ENCODE data around the gene STAP2.
"Not testable (repeated sequence)": the region's sequence is repeated elsewhere in the genome, so short reads cannot be mapped to it uniquely, and the experiment has no call there.

STAP2 gene

DNA sequence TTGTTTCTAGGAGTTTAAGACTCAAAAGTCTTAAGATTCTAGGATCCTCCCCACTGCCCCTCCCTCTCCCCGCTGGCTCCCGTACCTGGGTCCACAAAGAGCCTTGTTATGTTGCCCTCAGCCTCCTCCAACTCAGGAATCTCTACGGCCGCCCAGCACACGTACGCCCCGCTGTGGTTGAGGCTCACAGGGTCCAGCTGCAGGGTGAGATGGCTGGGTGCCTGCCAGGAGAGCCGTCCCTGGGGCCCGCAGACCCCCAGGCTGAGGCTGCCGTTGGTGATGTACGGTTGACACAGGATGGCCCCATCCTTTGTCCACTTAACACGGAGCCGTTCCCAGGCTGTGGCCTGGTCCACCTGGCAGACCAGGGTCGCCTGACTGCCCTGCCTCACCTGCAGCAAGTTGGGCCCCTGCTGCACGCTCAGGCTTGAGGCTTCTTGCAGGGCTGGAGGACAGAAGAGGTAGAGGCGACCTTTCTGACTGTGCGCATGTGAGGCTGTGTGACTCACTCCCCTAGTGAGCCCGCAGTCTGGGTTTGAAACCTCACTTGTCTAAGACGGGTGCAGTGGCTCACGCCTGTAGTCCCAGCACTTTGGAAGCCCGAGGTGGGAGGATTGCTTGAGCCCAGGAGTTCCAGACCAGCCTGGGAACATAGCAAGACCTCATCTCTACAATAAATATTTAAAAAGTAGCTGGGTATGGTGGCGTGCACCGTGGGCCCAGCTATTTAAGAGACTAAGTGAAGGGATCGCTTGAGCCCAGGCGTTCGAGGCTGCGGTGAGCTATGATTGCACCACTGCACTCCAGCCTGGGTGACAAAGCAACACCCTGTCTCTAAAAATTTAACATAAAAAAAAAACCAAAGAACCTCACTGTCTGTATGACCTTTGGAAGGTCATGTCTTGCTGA, 40.5 kb downstream of the STAP2 start:
- DNase-seq (ENCODE audit: low read depth): no peak

DNA sequence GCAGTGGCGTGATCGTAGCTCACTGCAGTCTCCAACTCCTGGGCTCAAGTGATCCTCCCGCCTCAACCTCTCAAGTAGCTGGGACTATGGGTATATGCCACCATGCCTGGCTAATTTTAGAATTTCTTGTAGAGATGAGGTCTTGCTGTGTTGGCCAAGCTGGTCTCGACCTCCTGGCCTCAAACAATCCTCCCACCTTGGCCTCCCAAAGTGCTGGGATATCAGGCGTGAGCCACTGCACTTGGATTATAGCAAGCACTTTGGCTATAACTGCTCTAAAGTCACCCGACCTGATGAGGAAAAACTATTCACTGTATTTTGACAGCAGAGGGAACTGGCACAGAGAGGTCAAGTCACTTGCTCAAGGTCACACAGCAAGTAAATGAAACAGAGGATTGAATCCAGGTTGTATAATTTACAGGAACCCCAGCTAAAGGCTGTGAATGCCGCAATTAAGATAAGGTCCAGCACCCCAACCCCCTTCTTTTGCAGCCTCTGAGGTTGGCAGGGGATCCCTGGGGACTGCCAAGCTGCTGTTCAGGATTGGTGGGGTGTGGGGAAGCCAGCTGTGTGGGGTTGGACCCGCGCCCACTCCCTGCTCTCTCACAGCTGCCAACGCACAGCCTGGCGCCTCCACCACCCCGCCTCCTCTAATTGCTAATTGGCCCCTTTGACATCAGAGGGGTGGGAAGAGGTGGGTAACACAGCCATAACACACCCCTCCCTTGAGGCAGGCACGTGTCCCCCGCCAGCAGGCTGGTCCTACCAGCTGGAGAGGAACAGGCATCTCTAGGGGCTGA, 42.5 kb downstream of the STAP2 start:
- DNase-seq (ENCODE audit: low read depth): no peak

GRCh38 chr19:4294389-4294788, 44.2 kb downstream of the STAP2 start:
- no peak for DNase-seq (ENCODE audit: low read depth)

- DNase-seq (ENCODE audit: low read depth): no peak
These were observed 46.1 kb downstream of the STAP2 start for GRCh38 chr19:4292515-4292914.

DNA sequence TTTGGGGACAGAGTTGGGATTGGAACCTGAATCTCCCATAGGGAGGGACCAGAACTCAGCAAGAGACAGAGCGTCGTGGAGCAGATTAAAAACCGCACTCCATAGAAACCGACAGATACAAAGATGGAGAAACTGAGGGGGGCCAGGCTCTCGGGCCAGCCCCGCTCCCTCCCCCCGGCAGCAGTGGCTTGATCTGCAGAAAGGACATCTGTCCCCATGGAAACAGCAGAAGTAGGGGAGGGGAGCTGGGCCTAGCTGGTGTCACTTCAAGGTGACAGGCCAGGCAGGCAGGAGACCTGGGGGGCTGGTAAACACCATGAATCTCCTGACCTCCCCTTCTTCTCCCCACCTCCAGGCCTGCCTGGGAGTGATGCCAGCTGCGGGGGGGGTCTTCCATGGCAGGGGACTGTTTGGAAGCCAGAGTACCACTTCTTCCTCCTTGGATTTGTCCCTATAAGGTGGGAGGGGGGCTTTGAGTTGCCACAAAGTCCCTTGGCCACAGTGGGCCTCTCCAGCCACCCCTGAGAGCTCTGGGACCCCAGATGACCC, 47.4 kb downstream of the STAP2 start:
- DNase-seq (ENCODE audit: low read depth): no peak

DNA sequence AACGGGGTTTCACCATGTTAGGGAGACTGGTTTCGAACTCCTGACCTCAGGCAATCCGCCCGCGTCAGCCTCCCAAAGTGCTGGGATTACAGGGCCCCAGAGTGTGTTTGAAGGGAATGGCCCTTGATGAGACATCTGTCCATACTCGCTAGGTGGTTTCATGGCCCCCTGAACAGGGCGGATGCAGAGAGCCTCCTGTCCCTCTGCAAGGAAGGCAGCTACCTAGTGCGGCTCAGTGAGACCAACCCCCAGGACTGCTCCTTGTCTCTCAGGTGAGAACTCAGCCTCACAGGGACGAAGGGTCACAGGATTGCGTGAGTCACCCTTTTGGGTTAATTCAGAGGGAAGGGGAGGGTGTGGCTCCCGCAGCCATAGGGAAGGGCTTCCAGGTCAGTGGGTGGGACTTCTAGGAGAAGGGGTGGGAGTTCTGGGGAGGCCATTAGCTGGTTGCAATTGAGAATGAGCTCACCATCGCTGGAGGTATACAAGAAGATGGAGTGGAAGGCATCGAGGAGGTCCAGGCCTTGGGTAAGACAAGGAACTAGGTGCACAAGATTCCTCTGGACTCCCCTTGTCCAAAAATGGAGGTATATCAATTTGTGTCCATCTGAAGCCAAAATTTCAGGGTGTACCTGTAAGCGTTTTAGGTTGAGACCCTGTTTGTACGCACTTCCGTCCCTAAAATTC, 50.4 kb downstream of the STAP2 start:
- no peak for DNase-seq (ENCODE audit: low read depth)

GRCh38 chr19:4286141-4286540, 52.5 kb downstream of the STAP2 start:
- not testable (repeated sequence) for DNase-seq (ENCODE audit: low read depth)

- no peak for DNase-seq (ENCODE audit: low read depth)
These were observed 53.7 kb downstream of the STAP2 start for GRCh38 chr19:4284974-4285373.

GRCh38 chr19:4284176-4284958, 54.3 kb downstream of the STAP2 start:
- no peak for DNase-seq (ENCODE audit: low read depth)

- no peak for DNase-seq (ENCODE audit: low read depth)
These were observed 58.9 kb downstream of the STAP2 start for GRCh38 chr19:4279530-4280422.

DNA sequence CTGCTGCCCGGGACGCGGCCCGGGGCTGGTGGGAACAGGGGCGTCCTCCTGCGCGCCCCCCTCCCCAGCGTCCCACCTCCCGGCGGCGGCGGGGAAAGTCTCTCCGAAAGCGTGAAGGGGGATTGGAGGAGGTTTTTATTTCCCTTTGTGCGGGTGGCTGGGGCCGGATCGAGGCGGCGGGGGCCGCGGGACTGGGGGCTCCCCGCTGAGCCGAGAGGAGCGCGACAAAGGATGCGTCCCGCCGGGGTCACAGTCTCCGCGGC, 59.4 kb downstream of the STAP2 start:
- DNase-seq (ENCODE audit: low read depth): no peak

- no peak for DNase-seq (ENCODE audit: low read depth)
These were observed 60.0 kb downstream of the STAP2 start, which contains the start of gene SHD for GRCh38 chr19:4278419-4279266. SHD (plus strand) TSS chr19:4279266; CDS start chr19:4280064, 798 bp downstream.

DNA sequence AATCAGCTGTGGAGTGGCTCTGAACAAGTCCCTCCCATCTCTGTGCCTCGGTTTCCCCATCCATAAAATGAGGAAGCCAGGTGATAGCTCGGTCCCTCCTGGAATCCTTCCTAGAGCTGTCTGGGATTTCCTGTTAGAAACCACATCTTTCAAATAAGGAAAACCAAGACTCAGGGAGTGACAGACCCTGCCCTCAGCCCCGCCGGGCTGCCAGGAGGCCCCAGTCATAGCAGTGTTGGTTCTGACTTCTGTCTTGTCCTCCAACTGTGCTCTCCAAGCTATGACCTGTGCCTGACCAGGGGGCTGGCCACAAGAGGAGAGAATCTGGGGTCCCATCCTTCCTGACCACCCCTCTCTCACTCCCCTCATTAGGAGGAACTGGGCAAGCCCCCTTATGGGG, 60.6 kb downstream of the STAP2 start:
- no peak for DNase-seq (ENCODE audit: low read depth)

DNA sequence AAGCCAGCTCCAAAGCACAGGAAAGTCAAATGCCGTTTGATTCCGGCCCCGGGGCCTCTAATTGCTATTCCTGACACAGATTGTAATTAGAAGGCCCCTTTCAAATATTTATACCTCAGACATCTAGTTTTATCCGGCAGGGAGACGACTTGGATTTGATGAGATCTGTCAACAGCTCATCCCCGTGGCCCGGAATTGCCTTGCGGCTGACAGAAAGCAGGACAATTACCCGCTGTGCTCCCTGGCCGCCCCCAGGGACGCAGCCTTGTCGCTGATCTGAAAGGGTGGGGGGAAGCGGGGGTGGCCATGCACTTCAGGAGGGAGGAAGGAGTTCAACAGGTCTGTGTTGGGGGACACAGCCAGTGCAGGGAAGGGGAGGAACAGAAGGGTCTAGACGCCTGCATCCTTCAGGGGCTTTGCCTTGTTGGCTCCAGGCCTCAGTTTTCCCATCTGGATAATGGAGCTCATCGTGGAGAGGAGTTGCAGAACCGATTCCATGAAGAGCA, 61.4 kb downstream of the STAP2 start:
- DNase-seq (ENCODE audit: low read depth): no peak

GRCh38 chr19:4274321-4274686, 64.3 kb downstream of the STAP2 start:
- not testable (repeated sequence) for DNase-seq (ENCODE audit: low read depth)

Measured in fibroblast of the conjunctiva (primary cell).